Tibial nerve (tissue), 4 donors: Measurements from ENCODE around the gene SH3RF3. TPM values are rescaled to one million over a fixed set of nuclear protein-coding genes. Genes with fewer than 3 reads are reported as not detected.

Experiments
- DNase-seq, 2 donors: peaks; one replicate each; pipeline ENCODE4 v3.0.0-alpha.2; 2019; ENCODE audit warnings: low spot score in 2 of 2
- H3K27ac ChIP-seq, 4 donors: fragments of 200-600 bp; sonication (generic) in 3 of 4; one replicate each; pipeline ENCODE4 v1.5.1; 2017 to 2019; ENCODE audit warnings: mild to moderate bottlenecking in 1 of 4
- H3K27me3 ChIP-seq, 2 donors: fragments of 200-600 bp; sonication (generic) in 1 of 2; one replicate each; pipeline versions ENCODE4 v1.5.1 to v1.6.0; 2017 to 2019
- H3K36me3 ChIP-seq, 3 donors: fragments of 200-600 bp; sonication (generic); one replicate each; pipeline ENCODE4 v1.5.1; 2018 to 2019
- H3K4me1 ChIP-seq, 4 donors: fragments of 200-600 bp; sonication (generic) in 3 of 4; one replicate each; pipeline ENCODE4 v1.5.1; 2017 to 2019
- H3K4me3 ChIP-seq, 4 donors: fragments of 200-600 bp; sonication (generic) in 3 of 4; one replicate each; pipeline ENCODE4 v1.5.1; 2017 to 2019; ENCODE audit warnings: mild to moderate bottlenecking in 1 of 4, moderate library complexity in 1 of 4
- H3K9me3 ChIP-seq, 4 donors: fragments of 200-600 bp; sonication (generic) in 3 of 4; one replicate each; pipeline ENCODE4 v1.5.1; 2017 to 2019
- EP300 ChIP-seq, 2 donors: sonication (generic); formaldehyde crosslinking; IDR thresholded peaks; one replicate each; pipeline ENCODE4 v1.6.1; 2017; ENCODE audit warnings: antibody characterized with exemption in 2 of 2, mild to moderate bottlenecking in 1 of 2
- POLR2A ChIP-seq, 2 donors: fragments of 450-650 bp; IDR thresholded peaks; one replicate each; pipeline ENCODE4 v1.6.1; 2017; ENCODE audit warnings: antibody characterized with exemption in 2 of 2, mild to moderate bottlenecking in 2 of 2, moderate library complexity in 2 of 2
- WGBS, 2 donors: methylation state at CpG; one replicate each; pipeline ENCODE4 v1.1.5; 2018; 5-methylcytosine and 5-hydroxymethylcytosine counted together
- total RNA-seq, 4 donors: library from RNA; depleted of rRNA; stranded (reverse); fragments of >200 nt; gene quantifications; one replicate each; pipeline ENCODE4 v1.1.0, GENCODE V29; 2016
- TF ChIP-seq, protein P1 (sequence below), 5 experiments: fragments of 200-600 bp in 3 of 5; fragments of 450-650 bp in 2 of 5; sonication (generic) in 3 of 5; IDR thresholded peaks; one replicate each; pipeline ENCODE4 v1.5.1; 2016 to 2019; ENCODE audit warnings: antibody characterized with exemption in 5 of 5, mild to moderate bottlenecking in 3 of 5, moderate library complexity in 2 of 5

Gene SH3RF3
- total RNA-seq, 4 donors from 2014 or later: 6.9 to 18.0 (median 11.4) TPM

DNA sequence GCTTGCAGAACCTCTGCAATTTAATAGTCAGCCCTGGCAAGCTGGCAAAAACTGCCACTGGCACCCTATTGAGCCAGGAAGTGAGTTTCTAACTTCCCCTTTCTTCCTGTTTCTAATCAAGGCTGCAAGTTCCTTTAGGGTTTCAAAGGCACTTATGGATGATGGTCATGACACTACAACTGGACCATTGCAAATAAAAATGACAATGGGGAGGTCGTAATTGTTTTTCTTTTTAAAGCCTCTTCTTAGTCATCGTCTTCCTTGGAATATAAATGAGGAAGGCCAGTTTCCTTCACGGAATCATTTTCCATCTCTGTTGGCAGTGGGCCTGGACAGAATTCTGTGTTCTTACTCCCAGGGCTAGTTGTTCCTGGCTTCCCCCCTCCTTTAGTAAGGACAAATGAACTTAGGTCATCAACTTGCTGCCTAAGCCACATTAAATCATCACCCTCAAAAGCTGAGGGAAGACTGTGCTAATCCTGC, 35.8 kb downstream of the SH3RF3 start:
- Histone ChIP-seq H3K27me3 (no peaks in the 10 kb centered on the region), H3K27ac (peak overlapping the region in 2 of 4 donors; percentile 39 to 72), H3K9me3 (no peaks in the 10 kb centered on the region), H3K4me1 (peaks cover 0 to 40% (median 10%) of the 10 kb centered on the region in 4 donors), H3K36me3 (no peaks in the 10 kb centered on the region), H3K4me3 (no peak overlapping the region)
- TF ChIP-seq EP300 (IDR thresholded peaks at IDR 0.05) (peak in 1 of 2 donors; percentile 31), POLR2A (IDR thresholded peaks at IDR 0.05) (no peak)
- TF ChIP-seq, protein P1, sequence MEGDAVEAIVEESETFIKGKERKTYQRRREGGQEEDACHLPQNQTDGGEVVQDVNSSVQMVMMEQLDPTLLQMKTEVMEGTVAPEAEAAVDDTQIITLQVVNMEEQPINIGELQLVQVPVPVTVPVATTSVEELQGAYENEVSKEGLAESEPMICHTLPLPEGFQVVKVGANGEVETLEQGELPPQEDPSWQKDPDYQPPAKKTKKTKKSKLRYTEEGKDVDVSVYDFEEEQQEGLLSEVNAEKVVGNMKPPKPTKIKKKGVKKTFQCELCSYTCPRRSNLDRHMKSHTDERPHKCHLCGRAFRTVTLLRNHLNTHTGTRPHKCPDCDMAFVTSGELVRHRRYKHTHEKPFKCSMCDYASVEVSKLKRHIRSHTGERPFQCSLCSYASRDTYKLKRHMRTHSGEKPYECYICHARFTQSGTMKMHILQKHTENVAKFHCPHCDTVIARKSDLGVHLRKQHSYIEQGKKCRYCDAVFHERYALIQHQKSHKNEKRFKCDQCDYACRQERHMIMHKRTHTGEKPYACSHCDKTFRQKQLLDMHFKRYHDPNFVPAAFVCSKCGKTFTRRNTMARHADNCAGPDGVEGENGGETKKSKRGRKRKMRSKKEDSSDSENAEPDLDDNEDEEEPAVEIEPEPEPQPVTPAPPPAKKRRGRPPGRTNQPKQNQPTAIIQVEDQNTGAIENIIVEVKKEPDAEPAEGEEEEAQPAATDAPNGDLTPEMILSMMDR (IDR thresholded peaks at IDR 0.05): no peak
- 31 to 40% methylated on average over 3 of the region's 3 CpGs for WGBS, 2 donors
- DNase-seq: peak in 1 of 2 donors; percentile 62

DNA sequence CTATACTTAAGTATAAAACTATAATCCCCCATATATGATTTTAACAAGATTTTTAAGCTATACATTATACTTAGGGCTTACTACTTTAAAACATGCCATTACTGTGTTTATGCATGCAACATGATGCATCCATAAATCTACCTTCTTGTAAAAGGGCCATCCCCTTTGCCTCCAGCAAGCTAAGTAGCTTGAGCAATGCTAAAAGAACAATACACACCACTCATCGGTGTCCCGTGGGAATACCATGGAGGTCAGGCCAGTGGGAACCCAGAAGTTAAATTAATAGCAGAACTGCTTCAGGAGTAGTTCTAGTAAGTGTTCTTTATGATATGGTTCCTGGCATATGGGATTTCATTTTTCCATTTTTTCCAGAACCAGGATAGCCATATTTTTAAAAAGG, 37.8 kb downstream of the SH3RF3 start:
- H3K4me1 ChIP-seq: peaks cover 0 to 53% (median 14%) of the 10 kb centered on the region in 4 donors
- H3K4me3 ChIP-seq: no peak overlapping the region
- 26 to 27% methylated on average over 2 of the region's 2 CpGs for WGBS, 2 donors
- no peaks in the 10 kb centered on the region for H3K9me3 ChIP-seq
- H3K27ac ChIP-seq: no peak overlapping the region
- no peaks in the 10 kb centered on the region for H3K27me3 ChIP-seq
- DNase-seq: no peak
- H3K36me3 ChIP-seq: no peaks in the 10 kb centered on the region
- TF ChIP-seq, protein P1 (IDR thresholded peaks at IDR 0.05): no peak
- TF ChIP-seq EP300 (IDR thresholded peaks at IDR 0.05): no peak
- TF ChIP-seq POLR2A (IDR thresholded peaks at IDR 0.05): no peak

DNA sequence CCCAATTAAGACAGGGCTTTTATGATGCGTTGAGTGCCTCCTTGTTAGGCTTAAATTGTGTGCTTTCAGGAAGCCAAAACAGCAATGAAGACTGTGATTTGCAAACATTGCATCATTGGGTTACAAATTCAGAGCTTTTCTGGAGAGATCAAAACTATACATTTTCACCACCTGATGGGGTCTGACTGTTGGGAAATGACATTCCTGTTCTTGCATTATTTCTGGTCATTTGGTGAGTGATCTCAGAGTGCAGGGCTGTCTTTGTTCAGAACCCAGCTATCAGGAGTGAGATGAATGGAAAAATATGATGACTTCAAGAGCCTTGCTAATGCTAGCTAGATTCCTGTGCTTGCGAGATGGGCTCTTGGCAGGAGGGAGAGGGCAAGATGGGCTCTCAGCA, 39.1 kb downstream of the SH3RF3 start:
- H3K27ac ChIP-seq: no peak overlapping the region
- no peaks in the 10 kb centered on the region for H3K27me3 ChIP-seq
- H3K4me1 ChIP-seq: peaks cover 0 to 61% (median 18%) of the 10 kb centered on the region in 4 donors
- no peak overlapping the region for H3K4me3 ChIP-seq
- DNase-seq: no peak
- H3K9me3 ChIP-seq: no peaks in the 10 kb centered on the region
- no peaks in the 10 kb centered on the region for H3K36me3 ChIP-seq
- TF ChIP-seq, protein P1 (IDR thresholded peaks at IDR 0.05): no peak
- no peak for TF ChIP-seq POLR2A (IDR thresholded peaks at IDR 0.05)
- no peak for TF ChIP-seq EP300 (IDR thresholded peaks at IDR 0.05)
- 89 to 97% methylated on average over 2 of the region's 2 CpGs for WGBS, 2 donors

DNA sequence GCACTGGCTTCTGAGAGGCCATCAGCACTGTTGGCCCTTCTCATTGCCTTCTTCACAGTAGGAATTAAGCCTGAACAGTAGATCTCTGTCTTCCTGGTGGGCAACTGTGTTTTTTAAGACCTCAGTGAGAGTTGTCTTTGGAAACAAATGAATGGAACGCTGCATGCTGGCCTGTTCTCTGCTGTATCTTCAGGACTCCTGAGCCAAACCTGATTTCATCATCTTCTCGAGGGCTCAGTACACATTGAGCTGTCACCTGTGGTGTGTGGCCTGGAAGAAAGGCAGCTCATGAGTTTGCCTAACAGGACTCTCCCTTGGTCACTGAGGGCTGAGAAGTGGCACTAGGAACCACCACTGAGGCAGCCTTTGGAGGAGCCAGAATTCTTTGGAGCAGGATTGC, 39.7 kb downstream of the SH3RF3 start:
- no peaks in the 10 kb centered on the region for H3K9me3 ChIP-seq
- H3K36me3 ChIP-seq: no peaks in the 10 kb centered on the region
- H3K27me3 ChIP-seq: no peaks in the 10 kb centered on the region
- no peak overlapping the region for H3K27ac ChIP-seq
- H3K4me3 ChIP-seq: no peak overlapping the region
- peaks cover 0 to 65% (median 20%) of the 10 kb centered on the region in 4 donors for H3K4me1 ChIP-seq
- DNase-seq: no peak
- 78 to 89% methylated on average over 2 of the region's 2 CpGs for WGBS, 2 donors
- TF ChIP-seq EP300 (IDR thresholded peaks at IDR 0.05) (no peak), POLR2A (IDR thresholded peaks at IDR 0.05) (no peak)
- TF ChIP-seq, protein P1 (IDR thresholded peaks at IDR 0.05): no peak

DNA sequence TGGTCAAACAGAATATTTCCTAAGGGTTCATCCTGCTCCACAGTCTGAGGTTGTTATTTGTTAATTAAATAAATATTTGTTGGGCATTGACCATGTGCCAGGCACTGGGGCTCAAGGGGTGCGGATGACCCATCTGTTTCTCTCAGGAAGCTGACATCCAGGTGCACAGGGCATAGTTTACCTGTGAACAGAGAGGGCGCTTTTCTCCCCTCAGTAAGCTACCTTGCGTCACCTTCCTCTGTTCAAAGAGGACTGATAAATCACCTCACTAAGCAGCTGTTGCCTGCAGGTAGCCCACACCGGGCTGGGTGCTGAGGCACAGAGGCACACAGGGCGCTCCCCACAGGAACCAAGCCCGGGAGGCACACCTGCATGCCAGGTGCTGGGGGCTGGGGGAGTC, 41.6 kb downstream of the SH3RF3 start:
- Histone ChIP-seq H3K4me1 (peaks cover 0 to 52% (median 11%) of the 10 kb centered on the region in 4 donors), H3K36me3 (no peaks in the 10 kb centered on the region), H3K27me3 (no peaks in the 10 kb centered on the region), H3K9me3 (peaks cover 0 to 7% (median 0%) of the 10 kb centered on the region in 4 donors), H3K27ac (peak overlapping the region in 3 of 4 donors; percentile 58 to 84 (median 77)), H3K4me3 (no peak overlapping the region)
- TF ChIP-seq, protein P1 (IDR thresholded peaks at IDR 0.05): no peak
- DNase-seq: no peak
- WGBS, 2 donors: 88 to 90% methylated on average over 6 of the region's 6 CpGs
